Activated CD4-positive, alpha-beta T cell treated with anti-CD3 and anti-CD28 coated beads for 4 hours (primary cell): ENCODE data around the gene PDGFB.

Source experiments
- DNase-seq, 2 donors: peaks; one replicate each; pipeline ENCODE4 v3.0.0-alpha.2; 2020

The PDGFB gene

DNA sequence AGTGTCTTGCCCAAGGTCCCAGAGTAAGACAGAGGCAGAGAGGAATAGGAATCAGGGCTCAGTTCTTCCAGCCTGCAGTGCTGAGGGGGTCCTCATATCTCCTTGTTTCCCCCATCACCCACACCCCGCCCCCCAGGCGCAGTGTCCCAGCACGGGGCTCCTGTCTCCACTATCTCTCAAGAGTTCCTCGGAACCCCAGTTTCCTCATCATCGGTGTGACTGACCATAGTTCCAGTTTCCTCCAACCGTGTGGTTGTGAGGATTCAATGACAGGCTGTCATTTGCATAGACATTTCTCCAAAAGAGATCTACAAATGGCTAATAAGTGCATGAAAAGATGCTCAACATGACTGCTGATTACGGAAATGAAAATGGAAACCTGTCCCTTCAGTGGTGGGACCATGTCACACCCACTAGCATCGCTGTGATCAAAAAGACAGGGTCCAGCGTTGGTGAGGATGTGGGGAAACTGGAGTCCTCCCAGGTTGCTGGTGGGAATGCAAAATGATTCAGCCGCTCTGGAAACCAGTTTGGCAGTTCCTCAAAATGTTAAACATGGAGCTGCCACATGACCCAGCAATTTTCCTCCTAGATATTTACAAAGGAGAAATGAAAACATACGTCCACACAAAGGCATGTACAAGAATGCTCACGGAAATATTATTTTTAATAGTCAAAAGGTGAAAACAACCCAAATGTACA lies 31.8 kb upstream of the PDGFB start:
- DNase-seq, result no peak

DNA sequence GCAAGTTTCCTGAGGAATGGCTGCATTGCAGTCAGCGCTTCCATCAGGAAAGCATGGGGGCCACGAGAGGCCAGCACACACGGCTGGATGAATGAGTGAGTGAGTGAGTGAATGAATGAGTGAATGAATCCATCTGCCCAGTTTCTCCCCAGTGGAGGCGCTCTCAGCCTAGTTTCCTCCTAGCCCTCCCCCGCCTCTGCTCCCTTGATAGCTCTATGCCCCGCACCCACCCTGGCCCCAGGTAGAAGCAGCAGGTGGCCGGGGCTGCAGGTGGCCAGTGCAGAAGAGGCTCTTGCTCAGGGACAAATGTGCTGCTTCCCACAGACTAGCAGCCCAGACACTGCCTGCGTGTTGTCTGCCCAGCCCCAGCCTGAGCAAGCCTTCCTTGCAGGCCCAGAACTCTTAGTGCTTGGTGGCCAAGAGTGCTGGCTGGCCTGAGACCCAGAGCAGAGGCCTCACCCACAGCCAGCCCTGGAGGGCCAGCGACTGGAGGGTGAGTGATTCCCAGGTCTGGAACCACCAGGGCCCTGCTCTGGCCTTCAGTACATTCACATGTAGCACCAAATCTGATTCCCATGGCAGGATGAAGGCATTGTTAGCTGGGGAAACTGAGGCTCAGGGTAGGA lies 31.1 kb upstream of the PDGFB start:
- no peak for DNase-seq

DNA sequence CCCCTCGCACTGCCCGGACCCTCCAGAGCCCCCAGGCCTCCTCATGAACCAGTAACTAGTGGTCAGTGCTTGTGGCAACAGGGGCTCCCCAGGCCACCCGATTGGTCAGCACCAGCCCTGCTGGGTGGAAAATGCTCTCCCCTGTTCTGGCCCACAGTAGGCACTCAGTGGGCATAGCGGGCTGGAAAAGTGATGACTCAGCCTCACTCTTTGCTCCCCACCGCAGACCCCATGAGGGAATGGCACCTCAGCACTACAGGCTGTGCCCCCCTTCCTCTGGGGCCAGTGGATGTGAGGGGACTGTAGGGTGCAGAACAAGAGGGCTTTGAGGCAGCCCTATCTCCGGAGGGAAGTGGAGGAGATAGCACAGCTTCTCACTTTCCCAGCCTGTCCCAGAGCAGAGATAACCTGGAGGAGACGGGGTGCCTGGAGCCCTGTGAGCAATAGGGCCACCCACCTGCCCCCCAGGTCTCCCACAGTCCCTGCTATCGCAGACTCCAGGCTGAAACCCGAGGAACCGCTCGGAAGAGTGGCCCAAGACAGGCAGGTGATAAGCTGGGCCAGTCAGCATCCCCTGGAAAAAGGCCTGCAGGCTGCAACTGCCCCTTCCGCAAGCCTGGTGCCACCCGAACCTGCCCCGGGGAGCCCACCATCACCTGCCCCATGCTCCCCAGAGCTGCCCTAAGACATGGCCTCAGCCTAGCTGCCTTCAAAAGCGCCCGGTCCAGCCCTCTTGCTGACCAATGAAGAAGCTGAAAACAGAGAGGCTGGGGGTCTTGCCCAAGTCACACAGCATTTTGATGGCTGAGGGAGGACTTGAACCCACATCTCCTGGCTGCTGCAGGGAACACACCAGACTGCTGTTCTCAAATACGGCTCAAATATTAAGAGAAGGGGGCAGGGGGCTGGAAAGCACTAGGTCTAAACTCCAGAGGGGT lies 29.4 kb upstream of the PDGFB start:
- DNase-seq, result no peak

DNA sequence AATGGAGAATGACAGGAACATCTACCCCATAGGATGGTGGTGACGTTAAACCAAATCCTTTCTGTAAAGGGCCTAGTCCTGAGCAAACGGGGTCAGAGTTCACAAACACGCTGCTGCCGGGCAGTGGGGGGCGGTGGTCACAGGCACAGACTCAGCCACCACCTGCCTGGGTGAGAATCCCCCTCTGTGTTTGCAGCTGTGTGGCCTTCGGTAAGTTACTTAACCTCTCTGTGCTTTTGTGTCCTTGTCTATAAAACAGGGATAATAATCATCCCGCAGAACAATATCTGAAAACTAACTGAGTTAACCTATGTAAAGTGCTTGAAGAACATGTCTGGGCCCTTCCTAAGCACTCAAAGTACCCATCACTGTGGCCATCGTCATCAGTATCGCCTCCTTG lies 26.0 kb upstream of the PDGFB start:
- DNase-seq, result no peak

DNA sequence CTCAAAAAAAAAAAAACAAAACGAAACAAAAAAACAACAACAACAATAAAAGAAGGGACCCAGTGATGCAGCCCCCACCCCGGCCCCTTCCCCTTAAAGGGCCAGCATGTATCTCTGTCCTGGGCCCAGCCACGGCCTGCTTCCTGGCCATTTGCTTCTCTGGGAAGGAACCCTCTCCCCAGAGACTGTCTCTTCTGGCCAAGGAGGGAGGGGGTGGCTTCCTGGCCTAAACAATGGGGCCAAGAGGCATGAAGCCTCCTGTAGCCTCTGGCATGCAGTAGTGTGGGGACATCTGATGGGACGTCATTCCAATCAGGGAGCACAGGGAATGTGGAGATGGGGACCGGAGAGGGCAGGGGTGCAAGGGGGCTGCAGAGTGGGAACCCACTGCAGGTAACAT lies 25.5 kb upstream of the PDGFB start:
- no peak for DNase-seq

DNA sequence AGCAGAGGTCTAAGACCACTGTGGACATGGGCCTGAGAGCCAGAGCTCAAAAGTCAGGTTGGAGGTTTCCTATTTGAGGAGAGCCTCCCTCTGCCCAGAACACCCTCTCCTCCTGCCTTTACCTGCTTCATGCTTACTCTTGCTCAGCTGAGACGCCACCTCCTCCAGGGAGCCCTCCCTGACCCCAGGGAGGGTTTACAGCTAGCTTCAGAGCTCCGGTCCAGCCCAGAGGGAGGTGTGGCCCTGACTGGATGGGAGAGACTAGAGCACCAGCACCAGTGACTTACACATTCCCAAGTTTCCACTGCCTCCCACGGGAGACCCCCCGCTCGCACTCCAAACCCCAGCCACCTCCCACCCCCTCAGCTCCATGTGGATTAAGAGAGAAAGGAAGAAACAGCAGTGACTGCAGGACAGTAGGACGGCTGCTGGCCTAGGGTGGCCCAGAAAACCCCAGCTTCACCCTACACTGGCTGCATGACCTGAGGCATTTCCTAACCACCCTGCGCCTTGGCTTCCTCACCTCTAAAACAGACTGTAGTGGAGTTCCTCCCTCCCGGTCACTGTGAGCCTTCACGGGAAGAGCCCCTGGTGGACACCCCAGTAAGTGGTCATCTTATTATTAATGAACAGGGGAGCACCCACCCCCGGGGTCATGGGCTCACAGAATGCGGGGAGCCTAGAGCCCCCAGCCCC lies 24.5 kb upstream of the PDGFB start:
- DNase-seq, result no peak

DNA sequence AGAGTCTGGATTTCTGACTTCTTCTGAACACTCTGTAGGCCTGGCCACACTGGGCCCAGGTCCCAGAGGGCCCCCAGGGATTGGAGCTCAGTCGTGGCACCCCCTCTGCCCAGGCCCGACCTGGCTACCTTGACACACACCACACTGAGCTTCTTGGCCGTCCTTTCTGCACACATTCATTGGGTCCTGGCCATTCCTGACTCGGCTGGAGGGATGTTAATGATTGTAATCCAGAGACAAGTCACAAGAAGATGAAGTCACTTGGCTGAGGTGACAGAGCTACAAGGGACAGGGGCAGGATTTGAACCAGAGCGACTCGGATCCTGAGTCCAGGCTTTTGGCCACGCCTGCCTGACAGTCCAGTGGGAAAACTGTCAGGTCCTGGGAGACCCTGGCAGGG lies 23.9 kb upstream of the PDGFB start:
- no peak for DNase-seq

DNA sequence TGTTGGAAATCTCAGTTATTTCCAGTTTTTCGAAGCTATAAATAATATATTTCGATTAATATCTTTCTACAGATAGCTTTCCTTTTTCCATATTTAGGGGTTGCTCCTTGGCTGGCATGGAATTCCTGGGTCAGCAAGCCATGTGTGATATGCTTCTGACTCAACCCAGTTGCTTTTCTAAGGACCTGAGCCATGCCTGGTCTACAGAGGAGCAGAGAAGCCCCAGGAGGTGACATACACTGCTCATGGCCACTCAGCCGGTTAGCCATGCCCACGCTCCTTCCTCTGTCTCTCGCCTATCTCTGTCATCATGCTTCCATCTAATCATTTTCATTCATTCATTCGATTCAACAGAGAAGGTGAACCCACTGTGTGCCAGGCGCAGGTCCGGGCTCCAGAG lies 23.2 kb upstream of the PDGFB start:
- no peak for DNase-seq

DNA sequence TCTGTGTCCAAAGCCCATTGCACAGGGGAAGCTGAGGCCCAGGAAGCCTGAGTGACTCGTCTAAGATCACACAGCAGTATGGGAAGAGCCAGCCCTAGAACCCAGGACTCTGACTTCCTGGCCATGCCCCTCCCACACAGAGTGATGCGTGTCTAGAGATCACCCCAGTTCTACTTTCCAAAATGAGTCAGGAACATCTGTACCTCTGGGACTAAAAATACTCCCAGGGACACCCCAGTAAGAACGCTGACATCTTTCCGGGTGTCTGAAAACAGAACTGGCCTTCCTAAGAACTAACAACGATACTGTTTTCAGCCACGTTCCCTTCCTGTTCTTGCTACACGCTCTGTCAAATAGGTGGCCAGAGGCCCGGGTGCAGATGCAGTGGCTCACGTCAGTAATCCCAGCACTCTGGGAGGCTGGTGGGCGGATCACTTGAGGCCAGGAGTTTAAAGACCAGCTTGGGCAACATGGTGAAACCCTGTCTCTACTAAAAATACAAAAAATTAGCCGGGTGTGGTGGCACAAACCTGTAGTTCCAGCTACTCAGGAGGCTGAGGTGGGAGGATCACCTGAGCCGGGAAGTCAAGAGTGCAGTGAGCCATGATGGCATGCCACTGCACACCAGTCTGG lies 21.7 kb upstream of the PDGFB start:
- no peak for DNase-seq

DNA sequence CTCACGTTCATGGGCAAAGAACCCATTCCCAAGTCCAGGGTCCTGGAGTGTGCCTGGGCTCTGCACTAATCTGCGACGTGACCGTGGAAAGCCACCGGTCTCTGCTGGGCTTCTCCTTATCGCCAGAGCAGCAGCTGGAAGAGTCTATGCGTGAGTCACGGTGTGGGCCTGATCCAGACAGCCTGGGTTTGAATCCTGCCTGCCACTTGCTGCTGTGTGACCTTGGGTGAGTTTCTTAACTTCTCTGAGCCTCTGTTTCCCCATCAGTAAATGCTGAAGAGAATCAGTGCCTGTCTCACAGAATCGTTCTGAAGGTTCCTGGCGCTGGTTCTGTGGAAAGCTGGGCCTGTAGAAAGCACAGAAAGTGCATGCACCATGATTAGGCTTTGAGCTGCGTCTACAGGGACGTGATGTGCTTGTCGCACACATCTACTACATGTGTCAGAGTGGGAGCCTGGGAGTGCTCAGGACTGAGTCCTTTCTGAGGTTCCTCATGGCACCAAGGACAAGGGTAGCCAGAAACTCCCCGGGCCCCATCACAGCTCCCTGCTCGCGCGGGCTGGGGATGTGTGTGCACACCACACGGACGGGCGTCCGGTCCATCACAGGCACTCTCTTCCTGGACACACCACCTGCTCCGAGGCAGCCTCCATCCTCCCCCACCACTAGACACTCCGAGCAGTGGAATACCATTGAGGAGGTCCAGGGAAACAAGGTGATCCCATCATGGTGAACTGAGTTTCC lies 20.5 kb upstream of the PDGFB start:
- no peak for DNase-seq

DNA sequence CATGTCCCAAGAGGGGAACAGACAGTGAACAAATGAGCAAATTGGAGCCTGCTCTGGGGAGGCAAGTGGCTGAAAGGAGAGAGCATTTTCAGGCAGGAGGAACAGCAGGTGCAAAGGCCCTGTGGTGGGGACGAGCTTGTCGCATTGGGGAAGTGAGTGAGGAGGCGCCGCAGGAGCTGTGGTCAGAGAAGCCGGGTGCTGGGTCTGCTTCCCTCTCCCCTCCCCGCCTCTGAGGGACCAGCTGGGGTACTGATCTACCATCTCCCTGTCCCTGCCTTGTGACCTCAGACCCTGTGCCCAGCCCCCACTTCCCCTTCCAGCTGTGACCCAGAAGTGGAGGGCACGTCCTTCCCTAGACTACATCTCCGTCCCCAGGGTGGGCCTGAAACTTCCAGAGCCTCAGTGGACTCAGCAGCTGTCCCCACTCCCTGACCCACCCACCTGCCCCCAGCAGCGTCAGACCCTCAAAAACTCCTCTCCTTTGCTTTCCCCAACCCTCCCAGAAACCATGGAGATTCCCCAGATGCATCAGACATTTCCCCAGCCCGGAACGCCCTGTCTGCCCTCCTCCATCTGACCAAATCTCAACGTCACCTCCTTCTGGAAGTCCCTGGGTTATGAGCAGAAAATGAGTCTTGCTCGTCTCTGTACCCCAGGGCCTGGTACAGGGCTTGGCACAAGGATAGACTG lies 19.7 kb upstream of the PDGFB start:
- DNase-seq, result no peak

DNA sequence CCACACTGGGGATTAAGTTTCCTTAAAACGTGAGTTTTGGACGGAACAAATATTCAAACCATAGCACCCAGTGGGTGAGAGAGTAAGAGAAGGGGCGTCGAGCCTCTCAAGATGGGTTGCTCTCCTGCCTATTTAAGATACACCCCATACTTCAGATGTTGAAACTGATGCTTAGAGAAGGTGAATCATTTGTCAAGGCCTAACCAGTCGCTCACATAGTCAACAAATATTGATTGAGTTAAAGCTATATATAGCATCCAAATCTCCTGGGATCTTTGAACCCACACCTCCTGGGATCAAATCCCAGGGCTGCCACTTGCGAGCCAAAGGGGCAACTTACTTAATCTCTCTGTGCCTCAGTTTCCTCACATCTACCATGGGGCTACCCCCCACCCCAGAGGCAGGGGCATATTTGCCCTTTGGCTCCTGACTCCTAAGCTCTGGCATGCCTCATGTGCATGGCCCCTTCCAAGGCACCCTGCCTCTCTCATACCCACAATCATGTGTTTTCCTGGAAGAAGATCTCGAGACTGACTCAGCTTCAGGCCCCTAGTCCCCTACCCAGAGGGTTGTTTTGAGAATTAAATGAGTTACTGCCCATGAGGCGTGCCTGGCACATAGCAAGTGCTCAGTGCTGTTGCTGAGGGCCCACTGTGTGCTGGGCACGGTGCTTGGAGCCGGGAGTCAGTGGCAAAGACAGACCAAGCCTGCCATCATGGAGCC lies 19.0 kb upstream of the PDGFB start:
- no peak for DNase-seq

DNA sequence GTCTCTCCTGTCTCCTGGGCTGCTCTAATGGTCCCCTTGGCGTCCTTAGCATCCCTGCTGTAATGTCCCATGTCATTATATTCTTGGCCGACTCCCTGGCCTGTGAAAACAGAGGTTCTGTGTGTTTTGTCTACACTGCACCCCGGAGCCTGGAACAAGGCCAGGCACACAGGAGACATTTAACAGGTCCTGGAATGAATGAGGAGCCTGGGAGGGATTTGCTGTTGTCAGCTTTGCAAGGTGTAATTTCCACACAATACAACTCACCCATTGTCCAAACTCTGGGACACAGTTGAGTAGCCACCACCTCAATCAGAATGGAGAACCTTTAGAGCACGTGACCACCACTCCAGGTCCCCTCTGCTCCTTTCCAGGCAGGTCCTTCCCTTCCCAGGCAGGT lies 14.9 kb upstream of the PDGFB start:
- DNase-seq, result no peak

DNA sequence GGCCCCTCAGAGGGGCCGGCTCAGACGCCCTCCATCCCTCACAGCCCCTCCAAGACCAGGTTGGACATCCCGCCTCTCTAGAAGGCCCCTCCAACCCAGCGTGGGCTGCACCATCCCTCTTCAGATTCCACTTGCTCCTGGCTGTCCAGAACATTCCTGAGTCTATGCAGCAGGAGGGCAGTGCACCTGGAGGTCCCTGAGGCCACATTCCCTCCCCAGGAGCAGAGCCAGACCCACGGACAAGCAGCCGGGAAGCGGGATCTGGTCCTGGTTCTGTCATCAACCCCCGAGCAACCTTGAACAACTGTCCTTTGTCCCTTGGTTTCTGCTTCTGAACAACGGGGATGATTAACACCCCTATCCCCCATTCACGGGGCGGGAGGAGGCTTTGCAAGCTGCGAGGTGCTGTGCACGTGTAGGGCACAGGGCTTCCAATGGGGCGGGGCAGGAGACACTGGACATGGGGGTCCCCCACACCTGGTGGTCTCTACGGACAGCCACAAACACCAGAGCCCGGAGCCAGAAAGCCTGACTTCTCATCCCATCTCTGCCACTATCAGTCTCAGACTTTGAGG lies 13.2 kb upstream of the PDGFB start:
- DNase-seq, result no peak

DNA sequence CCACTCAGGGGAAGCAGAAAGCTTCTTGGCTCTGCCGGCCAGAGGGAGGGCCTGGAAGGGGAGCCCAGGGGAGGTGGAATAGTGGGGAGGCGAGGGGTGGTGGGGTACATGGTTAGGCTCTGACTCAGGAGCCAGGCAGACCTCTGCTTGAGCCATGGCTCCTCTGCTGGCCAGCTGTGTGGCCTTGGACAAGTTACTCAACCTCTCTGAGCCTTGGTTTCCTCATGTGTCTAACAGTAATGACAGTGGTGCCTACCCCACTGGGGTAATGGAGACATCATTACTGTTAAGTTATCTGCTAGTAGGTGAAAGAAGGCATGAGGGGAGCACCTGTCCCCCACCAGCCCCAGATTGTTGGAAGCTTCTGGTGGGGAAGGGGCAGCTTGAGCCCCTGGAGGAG lies 12.2 kb upstream of the PDGFB start:
- DNase-seq, result no peak

DNA sequence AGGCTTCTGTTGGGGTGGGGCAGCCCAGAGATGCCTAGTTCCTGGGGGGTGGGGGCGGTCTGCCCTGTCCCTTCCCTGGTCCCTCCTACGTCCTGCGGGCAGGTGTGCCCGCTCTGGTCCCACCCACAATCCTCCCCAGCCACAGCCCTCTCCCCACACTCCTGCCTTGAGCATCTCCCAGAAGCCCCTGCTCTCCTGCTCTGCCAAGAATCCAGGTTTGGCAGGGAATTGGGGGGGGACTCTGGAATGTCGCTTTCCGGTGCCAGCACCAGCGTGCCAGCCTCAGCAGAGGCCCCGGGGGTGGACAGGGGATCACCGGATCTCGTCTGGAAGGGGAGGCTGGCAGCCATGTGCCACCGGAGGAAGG lies 11.4 kb upstream of the PDGFB start:
- DNase-seq, result no peak

DNA sequence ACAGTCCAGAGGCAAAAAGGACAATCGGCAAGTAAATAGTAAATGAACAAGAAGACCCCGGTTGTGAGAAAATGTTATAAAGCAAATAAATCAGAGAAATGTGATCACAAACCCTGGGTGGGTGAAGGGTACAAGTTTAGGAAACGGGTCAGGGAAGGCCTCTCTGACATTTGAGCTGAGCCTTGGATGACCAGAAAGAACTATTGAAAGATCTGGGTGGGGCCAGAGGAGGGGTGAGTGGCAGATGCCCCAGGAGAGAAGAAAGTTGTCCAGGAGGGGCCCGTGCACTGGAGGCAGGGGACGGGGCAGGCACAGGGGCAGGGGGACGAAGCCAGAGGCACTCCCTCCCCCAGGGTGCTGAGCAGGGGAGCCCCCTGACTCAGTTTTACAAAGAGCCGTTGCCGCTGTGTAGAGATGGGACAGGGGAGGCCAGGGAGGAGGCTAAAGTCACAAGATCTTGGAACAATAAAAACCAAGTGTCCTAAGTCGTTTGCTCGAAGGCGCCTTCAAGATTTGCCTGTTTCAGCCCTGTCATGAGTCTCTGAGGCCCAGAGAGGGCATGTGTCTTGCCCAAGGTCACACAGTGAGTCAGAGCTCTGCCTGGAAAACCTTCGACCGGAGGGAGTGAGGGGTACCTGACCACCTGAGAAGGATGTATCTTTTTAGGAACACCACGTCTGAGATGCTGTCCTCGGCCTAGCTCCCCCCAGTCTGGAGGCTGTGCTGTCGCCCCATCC lies 10.8 kb upstream of the PDGFB start:
- no peak for DNase-seq

DNA sequence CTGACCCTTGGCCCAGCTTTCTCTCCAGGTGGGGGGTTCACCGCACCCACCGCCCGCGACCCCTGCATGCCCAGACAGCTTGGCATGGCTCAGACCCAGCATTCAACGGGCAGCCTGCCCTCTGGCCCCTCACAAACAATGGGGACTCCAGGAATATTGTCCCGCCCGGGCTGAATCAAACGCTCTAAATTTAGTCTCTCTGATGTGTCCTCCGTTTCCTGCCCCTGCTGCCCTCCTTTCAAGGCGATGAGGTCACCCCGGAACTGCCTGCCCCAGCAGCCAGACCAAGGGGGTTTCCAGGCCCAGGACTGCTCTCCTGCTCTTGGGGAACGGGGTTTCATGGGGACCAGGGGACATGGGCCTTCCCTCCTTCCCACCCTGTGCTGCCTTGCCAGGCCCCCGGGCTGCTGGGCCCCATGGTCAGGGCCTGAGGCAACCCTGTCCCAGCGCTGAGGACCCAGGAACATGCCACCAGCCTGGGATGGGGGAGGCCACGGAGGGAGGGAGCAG lies 10.1 kb upstream of the PDGFB start:
- peak; percentile 39 to 46 for DNase-seq

DNA sequence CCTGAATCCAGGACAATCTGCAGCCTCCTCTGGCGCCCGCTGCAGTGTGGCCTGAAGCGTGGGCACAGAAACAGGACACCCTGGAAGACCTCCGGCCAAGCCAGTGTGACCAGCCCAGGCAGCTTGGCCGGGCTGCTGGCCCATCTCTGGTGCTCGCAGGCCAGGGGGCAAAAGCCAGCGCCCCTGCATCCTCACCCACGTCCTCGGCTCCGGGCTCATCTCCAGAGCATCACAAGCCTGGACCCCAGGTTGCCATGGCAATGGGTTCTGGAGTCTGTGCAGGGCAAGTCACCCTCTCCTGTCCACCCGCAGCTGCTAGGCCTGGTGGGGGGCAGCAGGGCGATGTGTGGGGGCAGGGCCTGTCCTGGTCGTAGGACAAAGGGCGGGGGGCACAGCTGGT lies 9.3 kb upstream of the PDGFB start:
- DNase-seq, result no peak
